Heart right ventricle (tissue), 16 donors: ENCODE measurements around the gene TRIM44. TPM values are rescaled to one million over a fixed set of nuclear protein-coding genes. Genes with fewer than 3 reads are reported as not detected.

Experiments
- ATAC-seq, 8 donors: fragments of 200-7000 bp; cut with Tn5 transposase; one replicate each; pipeline ENCODE4 v1.9.1; 2020; ENCODE audit warnings: mild to moderate bottlenecking in 8 of 8, moderate library complexity in 8 of 8, moderate number of reproducible peaks in 1 of 8
- DNase-seq, 2 donors: peaks; one replicate each; pipeline ENCODE4 v3.0.0-alpha.2; 2020
- H3K27ac ChIP-seq, 10 donors: fragments of 200-600 bp; sonication (generic) in 2 of 10; one replicate each; pipeline versions ENCODE4 v1.5.0 to v1.8.0; 2020 to 2022; ENCODE audit warnings: mild to moderate bottlenecking in 3 of 10
- H3K27me3 ChIP-seq, 7 donors: fragments of 200-600 bp; one replicate each; pipeline ENCODE4 v1.8.0; 2021 to 2022; ENCODE audit warnings: mild to moderate bottlenecking in 2 of 7
- H3K36me3 ChIP-seq, 9 donors: fragments of 200-600 bp; sonication (generic) in 1 of 9; one replicate each; pipeline versions ENCODE4 v1.5.0 to v1.8.0; 2020 to 2022; ENCODE audit warnings: mild to moderate bottlenecking in 2 of 9
- H3K4me1 ChIP-seq, 9 donors: fragments of 200-600 bp; sonication (generic) in 1 of 9; one replicate each; pipeline versions ENCODE4 v1.5.0 to v1.8.0; 2020 to 2022; ENCODE audit warnings: mild to moderate bottlenecking in 4 of 9
- H3K4me3 ChIP-seq, 10 donors: fragments of 200-600 bp; sonication (generic) in 2 of 10; one replicate each; pipeline versions ENCODE4 v1.5.0 to v1.8.0; 2020 to 2022; ENCODE audit warnings: mild to moderate bottlenecking in 7 of 10, moderate library complexity in 2 of 10
- H3K9me3 ChIP-seq, 11 donors: fragments of 200-600 bp in 10 of 11; sonication (generic) in 2 of 11; one replicate each; pipeline versions ENCODE4 v1.5.0 to v1.8.0; 2013 to 2022; ENCODE audit warnings: mild to moderate bottlenecking in 2 of 11, control low read depth in 1 of 11, moderate library complexity in 1 of 11
- CTCF ChIP-seq, 9 donors: fragments of 200-600 bp; sonication (generic) in 2 of 9; IDR thresholded peaks; one replicate each; pipeline versions ENCODE4 v1.5.0 to v1.8.0; 2021 to 2022; ENCODE audit warnings: antibody characterized with exemption in 9 of 9, mild to moderate bottlenecking in 5 of 9, moderate library complexity in 1 of 9
- WGBS, 2 donors: extraction: QIAGEN DNeasy Blood & Tissue Kit; methylation state at CpG; one replicate each; pipeline ENCODE4 v1.1.7; 2013; ENCODE audit warnings: inconsistent platforms in 1 of 2; 5-methylcytosine and 5-hydroxymethylcytosine counted together
- intact Hi-C, 10 donors: fragments of 100-400 bp; cut with DNase I; formaldehyde crosslinking; loops; one replicate each; pipeline versions ENCODE4 v1.11.1 to v1.14.2; 2022
- polyA plus RNA-seq, 2 donors: library from polyadenylated mRNA; stranded (reverse); fragments of 200-250 nt; gene quantifications; one replicate each; pipeline ENCODE4 v1.2.3, GENCODE V29; 2013
- total RNA-seq, 10 donors: library from RNA; stranded (reverse); fragmentation: NEBNext Ultra II Directional in 3 of 10; extraction: Animal tissue kit (Norgen Biotek cat#: 25700) in 3 of 10; gene quantifications; one replicate each; pipeline versions ENCODE4 v1.2.1 to v1.2.4, GENCODE V29; 2021 to 2023
- donor health status: Arrhythmogenic right ventricular cardiomyopathy.
- donor health status: ischemic (EF 13 %, LVEDD 7.1; RV severe dilation, severe dysfunction).
- donor health status: healthy with polysubstance abuse.
- donor health status: DM: no; HTN: yes; CAD: no.
- donor health status: DM: no; HTN: no; CAD: no.
- donor health status: ischemic (EF 25% LVEDD 6.9; RV normal size, moderate dysfunction).
- donor health status: ischemic (EF 25% LVEDD 5.7; RV mildly dilated, moderate dysfunction).
- donor health status: healthy.
- donor health status: DM: yes; HTN: yes; CAD: no.
- donor health status: Ischemic cardiomyopathy.
- donor health status: ischemic (EF 35%, LVEDD 5.7; RV mildly dilated, moderate dysfunction).
- donor health status: nonischemic (EF 11% LVEDD 7.7; RV severe dilation, severe dysfunction).
- donor health status: DM: yes; HTN: yes; CAD: no.
- donor health status: PGD.
- donor health status: ischemic (EF 29% LVEDD 5.4; RV normal size, mild dysfunction).
- donor health status: nonischemic (EF 23%, LVEDD 6.1; RV moderate dilation, normal function).

The TRIM44 gene
- total and polyA plus RNA-seq, 12 donors: 6.4 to 59.2 (median 44.5) TPM

DNA sequence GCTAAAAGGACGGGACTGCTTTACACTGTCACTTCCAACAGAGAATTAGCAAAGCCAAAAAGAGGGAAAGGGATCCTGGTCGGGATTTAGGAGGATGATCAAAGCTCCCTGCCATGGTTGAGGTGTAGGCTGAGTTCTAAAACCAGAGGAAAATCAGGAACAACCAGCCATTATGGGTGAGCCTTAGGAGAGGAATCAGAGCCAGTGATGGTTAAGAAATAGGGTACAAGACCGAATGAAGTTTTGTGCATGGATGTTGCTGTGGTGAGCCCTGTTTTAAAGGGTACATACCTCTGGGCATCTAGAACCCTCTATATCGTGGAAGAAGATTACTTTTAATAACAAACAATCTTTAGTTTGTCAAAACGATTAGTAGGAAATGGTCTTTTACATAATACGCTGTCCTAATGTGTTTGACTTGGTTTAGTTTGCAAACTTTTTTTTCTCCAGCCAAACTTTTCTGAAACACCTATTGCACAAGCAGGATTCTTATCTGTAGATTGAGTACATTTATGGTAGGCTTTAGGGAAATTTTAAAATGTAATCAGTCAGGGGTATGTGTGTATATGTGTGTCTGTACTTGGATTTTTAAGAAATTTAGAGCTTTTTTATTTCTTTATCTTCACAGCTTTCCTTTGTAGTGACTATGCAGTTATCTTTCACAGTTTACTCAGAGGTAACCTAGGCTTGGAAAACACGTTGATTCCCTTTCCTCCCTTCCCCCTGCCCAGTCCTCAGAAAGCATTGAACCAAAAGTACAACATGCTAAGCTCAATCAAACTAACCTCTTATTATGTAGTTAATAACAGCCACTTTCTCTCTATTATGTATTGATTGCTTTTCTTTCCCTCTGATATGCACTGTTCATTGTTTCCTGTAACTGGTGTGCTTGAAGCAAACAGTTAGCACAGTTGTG is 26.8 kb downstream of the TRIM44 start:
- ATAC-seq: no peak
- Histone ChIP-seq H3K36me3 (peaks cover 0 to 44% (median 16%) of the 10 kb centered on the region in 9 donors), H3K27me3 (no peaks in the 10 kb centered on the region), H3K4me1 (peaks cover 0 to 37% (median 18%) of the 10 kb centered on the region in 9 donors), H3K9me3 (no peaks in the 10 kb centered on the region), H3K27ac (no peak overlapping the region), H3K4me3 (no peak overlapping the region)
- 82 to 84% methylated on average over 7 of the region's 7 CpGs for WGBS, 2 donors
- DNase-seq: no peak
- TF ChIP-seq CTCF (IDR thresholded peaks at IDR 0.05): no peak
- intact Hi-C loops: no loop called here

DNA sequence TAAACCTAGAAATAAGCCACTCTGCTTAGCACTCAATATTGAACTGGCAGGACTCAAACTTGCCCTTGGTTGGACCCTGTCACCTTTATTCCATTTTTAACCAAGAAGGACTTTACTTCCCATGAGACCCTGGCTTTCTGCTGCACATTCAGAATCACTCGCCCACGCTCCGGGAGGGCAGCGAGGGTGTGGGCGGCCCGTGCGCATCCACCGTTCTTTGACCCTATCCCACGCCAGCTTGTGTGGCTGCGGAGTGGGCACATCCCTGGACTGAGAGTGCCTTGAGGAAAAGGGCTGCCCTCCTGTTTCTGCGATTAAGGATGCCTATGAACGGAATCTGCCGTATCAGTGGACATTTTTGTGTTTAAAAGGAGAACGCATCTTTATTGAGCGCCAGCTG is 39.6 kb downstream of the TRIM44 start:
- WGBS, 2 donors: 97 to 98% methylated on average over 15 of the region's 15 CpGs
- no peak for DNase-seq
- Histone ChIP-seq H3K9me3 (peaks cover 0 to 5% (median 0%) of the 10 kb centered on the region in 11 donors), H3K36me3 (no peaks in the 10 kb centered on the region), H3K4me3 (no peak overlapping the region), H3K27ac (no peak overlapping the region), H3K4me1 (peaks cover 0 to 7% (median 0%) of the 10 kb centered on the region in 9 donors), H3K27me3 (no peaks in the 10 kb centered on the region)
- intact Hi-C loops: no loop called here
- no peak for ATAC-seq
- TF ChIP-seq CTCF (IDR thresholded peaks at IDR 0.05): no peak

GRCh38 chr11:35709376-35709775 is 46.8 kb downstream of the TRIM44 start:
- H3K36me3 ChIP-seq: no peaks in the 10 kb centered on the region
- H3K4me1 ChIP-seq: peaks cover 0 to 18% (median 0%) of the 10 kb centered on the region in 9 donors
- no peak overlapping the region for H3K27ac ChIP-seq
- intact Hi-C loops: no loop called here
- no peak for TF ChIP-seq CTCF (IDR thresholded peaks at IDR 0.05)
- H3K9me3 ChIP-seq: peaks cover 0 to 5% (median 0%) of the 10 kb centered on the region in 11 donors
- H3K27me3 ChIP-seq: no peaks in the 10 kb centered on the region
- ATAC-seq (no peak), DNase-seq (no peak)
- WGBS, 2 donors: 61 to 73% methylated on average over 3 of the region's 3 CpGs
- no peak overlapping the region for H3K4me3 ChIP-seq

- Histone ChIP-seq H3K4me3 (no peak overlapping the region), H3K27ac (no peak overlapping the region), H3K36me3 (no peaks in the 10 kb centered on the region), H3K27me3 (no peaks in the 10 kb centered on the region), H3K4me1 (peaks cover 0 to 25% (median 5%) of the 10 kb centered on the region in 9 donors), H3K9me3 (peaks cover 0 to 5% (median 0%) of the 10 kb centered on the region in 11 donors)
- intact Hi-C loops: no loop called here
- TF ChIP-seq CTCF (IDR thresholded peaks at IDR 0.05): peak in 5 of 9 donors; percentile 15 to 27 (median 20)
- DNase-seq (no peak), ATAC-seq (no peak)
- WGBS, 2 donors: 94 to 97% methylated on average over 3 of the region's 3 CpGs
These were observed 48.8 kb downstream of the TRIM44 start for GRCh38 chr11:35711173-35711910.
